HG03108 (cell line): Measurements from ENCODE around the gene HECA.
A peak's percentile ranks its signal among the peaks of the same experiment; 100 is the strongest.
"Not testable (repeated sequence)": the region's sequence is repeated elsewhere in the genome, so short reads cannot be mapped to it uniquely, and the experiment has no call there.

Source experiments
- ATAC-seq: cut with Tn5 transposase; IDR thresholded peaks from one replicate; pipeline ENCODE4 v1.9.1; 2021; ENCODE audit warnings: moderate library complexity; ENCODE audit not compliant: unreplicated experiment

Gene HECA

DNA sequence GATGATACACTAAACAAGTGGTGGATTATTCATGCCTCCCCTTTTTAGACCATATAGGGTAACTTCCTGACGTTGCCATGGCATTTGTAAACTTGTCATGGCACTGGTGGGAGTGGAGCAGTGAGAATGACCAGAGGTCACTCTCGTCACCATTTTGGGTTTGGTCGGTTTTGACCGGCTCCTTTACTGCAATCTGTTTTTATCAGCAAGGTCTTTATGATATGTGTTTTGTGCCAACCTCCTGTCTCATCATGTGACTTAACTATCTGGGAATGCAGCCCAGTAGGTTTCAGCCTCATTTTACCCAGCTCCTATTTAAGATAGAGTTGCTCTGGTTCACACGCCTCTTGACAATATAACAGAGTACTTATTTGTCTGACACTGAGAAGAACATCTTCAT lies 22.2 kb downstream of the HECA start:
- not testable (repeated sequence) for ATAC-seq

DNA sequence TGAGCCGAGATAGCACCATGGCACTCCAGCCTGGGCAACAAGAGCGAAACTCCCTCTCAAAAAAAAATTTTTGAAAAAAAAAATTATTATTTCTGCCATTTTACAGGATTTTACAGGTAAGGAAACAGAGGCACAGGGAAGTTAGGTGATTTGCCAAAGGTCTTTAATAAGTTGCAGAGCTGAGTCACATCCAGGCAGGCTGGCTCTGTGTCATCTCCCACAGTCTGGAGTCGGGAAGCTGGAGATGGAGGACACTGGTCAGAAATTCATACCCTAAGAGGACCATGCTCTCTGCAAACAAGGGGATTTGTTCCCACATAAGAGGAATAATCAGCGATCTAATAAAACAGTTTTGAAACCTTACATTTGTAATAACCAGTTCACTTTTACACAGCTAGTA lies 24.1 kb downstream of the HECA start:
- no peak for ATAC-seq

DNA sequence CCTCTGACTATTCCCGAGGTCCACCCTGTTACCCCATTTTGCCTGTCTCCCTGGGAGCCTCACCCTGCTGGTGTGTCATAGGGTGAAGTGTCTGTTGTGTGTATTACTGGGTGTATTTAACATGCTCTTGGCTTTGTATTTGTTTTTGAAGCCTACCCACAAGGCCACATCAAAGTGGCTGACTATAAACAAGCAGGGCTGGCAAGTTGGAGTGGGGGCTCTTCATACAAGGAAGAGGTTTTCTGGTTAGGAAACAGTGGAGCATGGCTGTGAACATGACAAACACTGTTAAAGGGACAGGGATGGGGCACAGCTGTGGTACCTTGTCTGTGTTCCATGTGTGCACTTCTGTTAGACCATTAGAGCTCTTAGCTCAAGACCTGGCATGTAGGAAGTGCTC lies 26.3 kb downstream of the HECA start:
- no peak for ATAC-seq

DNA sequence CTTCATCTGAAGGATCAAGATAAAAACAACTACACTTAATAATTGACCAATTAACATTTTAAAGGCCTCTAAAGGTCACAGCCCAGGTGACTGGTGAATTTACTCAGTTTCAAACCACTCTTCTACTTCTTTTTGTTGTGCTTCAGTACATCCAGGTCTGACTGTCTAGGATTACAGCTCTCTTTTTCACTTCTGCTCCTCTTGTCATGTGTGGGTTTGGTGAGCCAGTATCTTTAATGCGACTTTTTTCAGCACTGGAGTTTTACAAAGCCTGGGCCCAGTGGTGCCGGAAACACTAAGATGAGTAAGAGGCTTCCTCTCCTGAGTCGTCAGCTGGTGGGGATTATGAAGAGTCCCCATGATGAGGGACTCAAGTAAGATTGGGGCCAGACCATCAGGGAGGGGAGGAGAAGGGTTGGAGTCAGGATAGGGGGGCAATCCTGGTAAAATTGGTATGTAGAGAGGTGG lies 27.0 kb downstream of the HECA start:
- peak; percentile 96 for ATAC-seq

DNA sequence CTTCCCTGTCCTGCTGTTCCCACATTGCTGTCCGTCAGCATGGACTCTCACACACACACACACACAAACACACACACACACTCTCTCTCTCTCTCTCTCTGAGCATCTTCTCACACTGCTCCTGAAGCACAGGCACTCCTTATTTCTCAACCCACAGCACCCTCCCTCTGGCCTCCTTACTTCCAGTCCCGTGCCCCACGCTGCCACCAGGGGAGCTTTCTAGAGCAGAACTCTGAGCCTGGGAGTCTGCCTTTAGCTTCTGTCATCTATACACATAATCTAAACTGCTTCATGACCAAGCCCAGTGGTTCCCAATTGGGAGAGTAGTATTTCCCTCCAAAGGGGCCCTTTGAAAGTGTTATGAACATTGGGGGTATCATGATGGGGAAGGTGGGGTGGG lies 29.1 kb downstream of the HECA start:
- no peak for ATAC-seq

DNA sequence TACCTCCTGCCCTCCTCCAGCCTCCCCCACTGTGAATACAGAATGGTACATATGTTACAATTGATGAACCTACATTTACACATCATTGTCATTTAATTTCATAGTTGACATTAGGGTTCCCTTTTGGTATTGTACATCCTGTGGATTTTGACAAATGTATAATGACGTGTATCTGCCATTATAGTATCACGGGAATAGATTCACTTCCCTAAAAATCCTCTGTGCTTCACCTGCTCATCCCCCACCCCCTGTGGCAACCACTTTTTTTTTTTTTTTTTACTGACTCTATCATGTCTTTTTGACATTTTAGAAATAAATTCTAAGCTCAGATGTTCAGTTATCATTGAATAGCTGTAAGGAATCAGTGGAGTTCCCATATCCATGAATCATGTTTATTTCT lies 30.4 kb downstream of the HECA start:
- ATAC-seq: no peak

DNA sequence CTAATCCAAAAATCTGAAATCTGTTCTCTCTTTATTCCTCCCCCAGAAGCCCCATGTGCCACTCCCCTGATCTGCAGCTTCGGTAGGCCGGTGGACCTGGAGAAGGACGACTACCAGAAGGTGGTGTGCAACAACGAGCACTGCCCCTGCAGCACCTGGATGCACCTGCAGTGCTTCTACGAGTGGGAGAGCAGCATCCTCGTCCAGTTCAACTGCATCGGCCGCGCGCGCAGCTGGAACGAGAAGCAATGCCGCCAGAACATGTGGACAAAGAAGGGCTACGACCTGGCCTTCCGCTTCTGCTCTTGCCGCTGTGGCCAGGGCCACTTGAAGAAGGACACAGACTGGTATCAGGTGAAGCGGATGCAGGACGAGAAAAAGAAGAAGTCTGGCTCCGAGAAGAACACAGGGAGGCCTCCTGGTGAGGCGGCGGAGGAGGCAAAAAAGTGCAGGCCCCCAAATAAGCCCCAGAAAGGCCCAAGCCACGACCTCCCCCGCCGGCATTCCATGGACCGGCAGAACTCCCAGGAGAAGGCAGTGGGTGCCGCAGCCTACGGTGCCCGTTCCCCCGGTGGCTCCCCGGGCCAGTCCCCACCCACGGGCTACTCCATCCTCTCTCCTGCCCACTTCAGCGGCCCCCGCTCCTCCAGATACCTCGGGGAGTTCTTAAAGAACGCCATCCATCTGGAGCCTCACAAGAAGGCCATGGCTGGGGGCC lies 31.5 kb downstream of the HECA start:
- ATAC-seq: no peak

DNA sequence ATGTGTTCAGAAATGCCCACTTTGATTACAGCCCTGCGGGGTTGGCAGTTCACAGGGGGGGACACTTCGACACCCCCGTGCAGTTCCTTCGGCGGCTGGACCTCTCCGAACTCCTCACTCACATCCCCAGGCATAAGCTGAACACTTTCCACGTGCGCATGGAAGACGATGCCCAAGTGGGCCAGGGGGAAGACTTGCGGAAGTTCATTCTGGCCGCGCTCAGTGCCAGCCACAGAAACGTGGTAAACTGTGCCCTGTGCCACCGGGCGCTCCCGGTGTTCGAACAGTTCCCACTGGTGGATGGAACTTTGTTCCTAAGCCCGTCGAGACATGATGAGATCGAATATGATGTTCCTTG lies 32.1 kb downstream of the HECA start:
- no peak for ATAC-seq

DNA sequence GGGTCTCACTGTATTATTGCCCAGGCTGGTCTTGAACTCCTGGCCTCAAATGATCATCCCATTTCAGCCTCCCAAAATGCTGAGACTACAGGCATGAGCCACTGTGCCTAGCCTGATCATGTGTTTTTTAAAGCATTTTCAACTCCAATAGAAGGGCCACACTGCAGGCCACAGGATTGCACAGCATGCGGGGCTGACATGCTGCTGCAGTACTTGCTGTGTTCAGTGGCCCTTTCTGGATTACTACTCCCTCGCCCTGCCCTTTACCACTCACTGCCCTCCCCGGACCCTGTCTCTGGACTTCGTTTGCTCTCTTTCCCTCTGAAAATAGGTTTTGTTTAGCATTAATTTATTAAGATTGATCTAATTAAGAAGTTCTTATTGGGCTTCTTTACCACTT lies 37.3 kb downstream of the HECA start:
- no peak for ATAC-seq

DNA sequence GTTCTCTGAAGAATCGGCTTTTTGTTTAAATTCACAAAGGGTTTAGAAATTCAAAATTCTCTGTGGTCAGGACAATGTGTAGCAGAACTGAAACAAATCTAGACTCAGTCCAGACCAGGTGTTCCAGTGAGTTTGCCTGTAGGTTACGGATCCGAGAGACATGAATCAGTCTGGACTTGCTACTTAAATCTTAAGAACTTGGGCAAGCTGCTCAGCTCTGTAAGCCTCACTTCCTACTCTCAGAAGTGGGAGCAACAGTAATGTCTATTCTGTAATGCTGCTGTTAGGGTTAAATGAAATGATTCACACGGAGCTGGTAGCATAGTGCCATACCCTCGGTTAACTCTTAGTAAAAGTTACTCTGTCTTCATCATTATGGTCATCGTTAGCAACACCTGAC lies 37.7 kb downstream of the HECA start:
- no peak for ATAC-seq

DNA sequence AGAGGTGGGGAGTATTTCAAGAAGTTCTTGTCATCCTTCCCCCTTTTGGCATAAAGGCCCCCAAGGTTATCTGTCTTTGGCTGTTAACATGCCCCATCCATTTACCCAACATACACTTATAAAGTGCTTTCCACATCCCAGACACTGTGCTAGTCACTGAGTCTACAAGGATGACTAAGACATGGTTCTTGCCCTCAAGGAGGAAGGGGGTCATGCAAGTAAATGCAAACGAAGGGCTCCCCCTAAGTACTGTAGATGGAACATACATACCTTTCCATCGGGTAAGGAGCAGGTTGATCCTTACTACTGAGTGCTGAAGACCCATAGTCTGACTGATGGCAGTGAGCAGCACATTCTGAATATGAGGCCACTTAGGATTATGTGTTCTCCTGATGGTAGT lies 38.3 kb downstream of the HECA start:
- ATAC-seq: no peak

DNA sequence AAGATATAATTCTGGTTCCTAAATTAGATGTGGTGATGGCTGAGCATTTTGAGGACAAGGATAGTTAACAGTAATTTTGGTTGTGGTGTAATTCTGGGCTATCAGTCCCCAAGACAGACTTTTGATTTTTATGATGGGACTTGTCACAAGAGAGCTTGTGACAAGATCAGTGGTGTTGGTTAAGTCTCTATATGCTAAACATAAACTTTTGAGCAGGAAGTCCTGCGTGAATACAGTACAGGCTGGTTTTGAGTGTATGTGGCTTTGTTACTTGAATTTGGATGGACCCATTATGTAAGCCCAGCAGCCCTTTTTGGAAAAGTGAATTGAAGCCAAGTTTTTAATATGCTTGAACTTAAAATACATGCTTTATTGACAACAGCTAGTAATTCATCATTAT lies 38.9 kb downstream of the HECA start:
- no peak for ATAC-seq

DNA sequence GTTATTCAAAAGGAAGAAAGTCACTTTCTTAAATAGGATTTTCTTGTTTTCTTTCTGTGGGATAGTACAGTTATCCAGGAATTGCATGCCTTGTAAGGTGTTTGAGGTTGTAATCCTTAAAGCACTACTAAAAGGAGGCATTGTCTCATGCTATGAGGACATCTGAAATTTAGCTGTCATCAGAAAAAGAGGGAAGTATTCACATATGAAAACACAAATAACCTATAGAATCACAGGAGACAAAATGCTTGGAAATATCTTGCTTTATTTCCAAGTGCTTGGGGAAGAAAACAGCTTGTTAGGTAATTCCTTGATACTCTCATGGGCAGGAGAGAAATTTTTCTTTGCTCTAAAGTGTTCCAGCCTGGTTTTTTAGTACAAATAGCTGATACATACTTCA lies 40.1 kb downstream of the HECA start:
- ATAC-seq: no peak

DNA sequence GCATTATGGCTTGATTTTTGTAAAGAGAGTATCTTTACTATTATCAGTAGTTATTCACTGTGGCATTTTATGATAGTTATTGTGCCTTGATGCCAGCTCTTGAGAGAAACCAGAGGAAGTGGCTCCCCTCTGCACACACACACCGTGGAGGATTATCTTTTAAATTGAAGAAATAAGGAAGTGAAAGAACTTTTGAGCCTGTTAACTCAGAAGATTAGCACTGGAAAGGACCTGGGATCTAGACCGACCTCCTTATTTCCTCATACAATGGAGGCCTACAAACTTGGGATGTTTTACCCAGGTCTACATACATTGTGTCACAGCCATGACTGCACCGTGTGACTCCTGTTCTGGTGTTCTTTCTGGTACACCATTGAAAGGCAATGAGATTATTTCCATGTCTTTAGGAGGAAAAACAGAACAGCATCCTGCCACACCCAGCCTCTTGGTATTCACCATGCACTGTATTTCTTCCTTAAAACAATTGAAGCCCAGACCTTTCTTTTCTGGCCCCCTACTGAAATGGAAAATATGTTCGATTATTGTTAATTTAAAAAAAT lies 40.6 kb downstream of the HECA start:
- no peak for ATAC-seq

DNA sequence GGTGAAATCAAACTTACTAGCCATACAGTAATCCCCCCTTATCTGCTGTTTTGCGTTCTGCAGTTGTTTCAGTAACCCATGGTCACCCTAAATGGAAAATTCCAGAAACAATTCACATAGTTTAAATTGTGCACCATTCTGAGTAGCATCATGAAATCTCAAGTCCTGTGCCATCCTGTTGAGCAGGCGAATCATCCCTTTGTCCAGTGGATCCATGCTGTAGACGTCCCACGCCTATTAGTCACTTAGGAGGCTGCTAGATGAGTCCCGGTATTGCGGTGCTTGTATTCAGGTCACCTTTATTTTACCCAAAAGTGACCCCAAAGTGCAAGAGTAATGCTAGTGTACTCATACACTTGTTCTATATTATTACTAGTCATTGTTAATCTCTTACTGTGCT lies 46.4 kb downstream of the HECA start:
- ATAC-seq: no peak

DNA sequence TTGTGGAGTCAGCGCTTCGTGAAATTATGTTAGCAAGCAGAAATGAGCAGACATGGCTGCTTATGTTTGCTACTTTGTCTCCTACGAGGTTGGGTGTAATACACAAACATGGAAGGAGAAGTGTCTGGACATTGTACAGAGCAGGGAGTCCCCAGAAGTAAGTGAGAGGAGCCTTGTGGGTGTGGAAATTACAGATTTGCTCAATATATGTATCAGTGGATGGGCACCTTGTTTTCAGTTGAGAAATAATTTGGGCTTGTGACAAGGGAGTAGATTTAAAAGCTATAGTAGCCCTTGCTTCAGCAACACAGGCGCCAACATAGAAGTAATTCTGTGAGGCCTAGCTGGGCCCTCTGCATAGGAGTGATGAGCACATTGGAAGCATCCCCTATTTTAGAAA lies 49.2 kb downstream of the HECA start:
- ATAC-seq: no peak

DNA sequence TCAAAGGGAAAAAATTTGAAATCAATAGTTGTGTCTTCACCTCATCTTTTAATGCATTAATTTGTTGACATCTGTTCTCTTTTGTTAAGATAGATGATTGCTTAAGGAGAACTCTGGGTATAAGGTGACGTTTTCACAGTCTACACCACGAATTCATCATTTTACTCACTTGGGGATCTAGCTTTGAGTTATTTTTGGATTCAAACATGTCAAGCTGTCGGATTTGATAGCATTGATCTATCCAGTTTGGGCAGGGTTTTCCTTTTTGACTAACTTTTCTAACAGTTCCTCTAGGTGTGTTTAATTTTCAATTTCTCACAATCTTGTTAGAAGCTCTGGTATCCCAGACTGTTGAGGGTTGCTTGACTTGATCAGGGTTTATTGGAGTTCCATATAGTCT lies 49.6 kb downstream of the HECA start:
- ATAC-seq: no peak

DNA sequence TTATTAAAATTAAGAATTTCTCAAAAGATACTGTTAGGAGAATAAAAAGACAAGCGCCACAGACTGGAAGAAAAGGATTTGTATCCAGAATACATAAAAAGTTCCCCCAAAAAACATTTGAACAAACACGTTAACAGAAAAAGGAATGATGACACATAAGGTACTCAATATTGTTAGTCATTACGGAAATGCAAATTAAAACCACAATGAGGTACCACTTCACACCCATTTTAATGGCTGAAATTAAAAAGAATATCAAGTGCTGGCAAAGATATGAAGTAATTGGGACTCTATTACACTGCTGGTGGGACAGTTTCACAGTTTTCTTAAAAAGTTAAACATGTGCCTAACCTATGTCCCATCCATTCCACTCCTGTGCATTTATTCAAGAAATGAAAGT lies 51.4 kb downstream of the HECA start:
- ATAC-seq: no peak

DNA sequence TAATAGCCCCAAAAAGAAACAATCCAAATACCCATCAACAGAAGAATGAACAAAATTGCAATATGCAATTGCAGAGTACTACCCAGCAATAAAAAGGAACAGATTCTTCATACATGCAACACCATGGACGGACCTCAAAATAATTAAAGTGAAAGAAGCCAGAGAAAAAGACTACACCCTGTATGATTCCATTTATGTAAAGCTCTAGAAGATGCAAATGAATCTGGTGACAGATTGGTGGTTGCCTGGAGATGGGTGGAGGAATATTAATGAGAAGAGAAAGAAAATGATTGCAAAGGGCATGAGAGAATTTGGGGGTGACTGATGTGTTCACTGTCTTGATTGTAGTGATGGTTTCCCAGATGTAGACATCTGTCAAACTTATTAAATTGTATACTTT lies 51.8 kb downstream of the HECA start:
- no peak for ATAC-seq

DNA sequence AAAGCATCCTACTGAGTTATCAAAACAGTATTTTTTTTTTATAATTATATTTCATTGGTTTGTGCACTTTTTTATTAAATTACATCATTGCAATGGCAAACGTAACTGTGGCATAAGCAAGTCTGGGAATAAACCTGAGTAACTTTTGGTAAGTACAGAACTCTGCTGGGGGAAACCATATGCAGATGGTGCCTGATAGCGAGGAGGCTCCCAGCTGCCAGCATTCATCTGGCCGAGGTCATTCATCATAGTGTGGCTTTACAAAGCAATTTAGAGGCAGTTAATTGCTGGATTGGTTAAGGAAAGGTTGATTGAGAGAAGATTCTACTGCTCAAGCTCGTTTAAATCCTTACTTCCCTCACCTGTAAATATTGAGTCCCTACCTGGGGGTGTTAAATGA lies 52.6 kb downstream of the HECA start:
- no peak for ATAC-seq

DNA sequence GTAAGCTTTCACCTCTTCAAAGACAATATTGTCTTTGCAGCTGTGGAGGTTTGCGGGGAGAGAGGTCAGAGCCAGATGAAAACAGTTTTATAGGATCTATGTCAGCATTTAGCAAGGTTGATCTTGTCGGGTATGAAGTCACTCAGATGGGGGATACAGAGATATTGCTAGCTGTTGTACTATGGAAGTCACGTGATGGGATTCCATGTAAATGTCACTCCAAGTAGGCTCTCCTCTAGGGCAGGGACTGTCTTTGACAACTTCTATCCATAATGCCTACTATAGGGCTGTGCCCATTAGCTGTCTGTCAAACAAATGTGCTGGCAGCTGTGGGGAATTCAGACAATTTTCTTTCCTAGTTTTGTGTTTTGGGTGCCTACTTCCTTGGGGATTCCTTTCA lies 54.8 kb downstream of the HECA start:
- ATAC-seq: no peak

DNA sequence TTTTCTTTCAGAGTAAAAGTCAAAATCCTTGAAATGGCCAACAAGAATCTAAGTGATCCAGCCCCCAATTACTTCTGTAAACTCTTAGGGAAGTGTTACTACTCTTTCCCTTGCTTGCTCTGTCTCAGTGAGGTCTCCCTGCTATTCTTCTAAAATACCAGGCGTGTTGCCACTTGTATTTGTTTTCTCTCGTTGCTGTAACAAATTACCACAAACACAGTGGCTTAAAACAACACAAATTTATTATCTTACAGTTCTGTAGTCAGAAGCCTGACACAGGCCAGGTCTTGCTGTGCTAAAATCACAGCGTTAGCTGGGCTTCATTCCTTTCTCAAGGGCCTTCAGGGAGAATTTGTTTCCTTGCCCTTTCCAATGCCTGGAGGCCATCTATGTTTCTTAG lies 59.9 kb downstream of the HECA start:
- ATAC-seq: no peak
